ENCODE data around the gene PRKAR1B.

The PRKAR1B gene

GRCh38 chr7:721619-722248, 5.3 kb downstream of the PRKAR1B start:
- DNase-seq: no peak

GRCh38 chr7:716636-717035, 10.4 kb downstream of the PRKAR1B start:
- no peak for DNase-seq

DNA sequence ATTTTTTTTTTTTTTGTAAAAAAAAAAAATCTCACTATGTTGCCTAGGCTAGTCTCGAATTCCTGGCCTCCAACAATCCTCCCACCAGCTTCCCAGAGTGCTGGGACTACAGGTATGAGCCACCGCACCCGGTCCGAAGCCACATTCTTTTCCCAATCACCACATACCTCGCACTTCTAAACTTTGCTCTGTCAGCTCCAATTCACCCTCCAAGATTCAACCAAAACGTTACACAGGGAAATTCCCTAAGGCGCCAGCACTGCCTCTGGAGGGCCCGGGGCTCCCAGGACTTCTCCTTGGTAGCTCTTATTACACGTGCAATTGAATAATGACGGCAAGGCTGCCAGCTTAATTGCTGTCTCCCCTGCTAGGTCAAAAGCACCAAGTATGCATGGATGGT, 10.9 kb downstream of the PRKAR1B start:
- DNase-seq: no peak

DNA sequence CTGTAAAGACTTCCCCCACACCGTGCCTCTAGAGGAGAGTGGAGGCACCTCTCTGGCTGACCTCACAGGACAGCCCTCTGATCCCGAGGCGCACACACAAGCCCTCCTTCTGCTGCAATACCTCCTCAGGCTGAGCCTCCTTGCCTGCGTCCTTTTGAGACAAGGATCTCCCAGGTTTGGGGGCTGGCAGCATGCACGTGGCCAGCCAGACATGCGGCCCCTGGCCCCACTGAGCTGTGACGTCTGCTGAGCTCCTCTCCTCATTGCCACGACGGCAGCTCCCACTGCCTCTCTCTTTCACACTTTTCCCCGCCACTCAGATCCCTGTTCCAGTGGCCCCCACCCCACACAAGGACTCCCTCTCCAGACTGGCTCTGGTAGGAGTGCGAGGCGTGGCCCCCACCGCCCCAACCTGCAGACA, 12.8 kb downstream of the PRKAR1B start:
- DNase-seq: no peak

GRCh38 chr7:713488-714230, 13.4 kb downstream of the PRKAR1B start:
- no peak for DNase-seq

GRCh38 chr7:713139-713457, 14.0 kb downstream of the PRKAR1B start:
- no peak for DNase-seq

- no peak for DNase-seq
Measured at GRCh38 chr7:712381-713138, 14.5 kb downstream of the PRKAR1B start.

DNA sequence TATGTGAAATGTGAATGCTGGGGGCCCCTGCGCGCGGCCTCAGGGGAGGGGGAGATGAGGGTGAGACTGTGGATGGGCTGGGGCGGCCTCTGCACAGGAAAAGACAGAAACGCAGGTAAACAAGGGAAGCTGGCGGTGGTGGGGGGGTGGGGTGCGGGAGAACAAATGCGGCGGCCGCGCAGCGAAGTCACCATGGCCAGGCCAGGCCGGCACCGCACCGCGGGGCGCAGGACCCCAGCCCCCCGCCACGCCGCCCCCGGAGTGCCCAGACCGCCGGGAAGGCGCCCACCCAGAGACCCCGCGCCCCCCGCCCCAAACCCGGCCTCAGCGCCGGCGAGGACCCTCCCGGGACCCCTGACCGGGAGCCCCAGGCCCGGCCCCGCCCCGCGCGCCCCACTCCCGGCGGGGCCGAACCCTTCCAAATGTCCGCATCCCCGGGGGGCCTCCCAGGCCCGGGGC, 15.1 kb downstream of the PRKAR1B start:
- DNase-seq: no peak

DNA sequence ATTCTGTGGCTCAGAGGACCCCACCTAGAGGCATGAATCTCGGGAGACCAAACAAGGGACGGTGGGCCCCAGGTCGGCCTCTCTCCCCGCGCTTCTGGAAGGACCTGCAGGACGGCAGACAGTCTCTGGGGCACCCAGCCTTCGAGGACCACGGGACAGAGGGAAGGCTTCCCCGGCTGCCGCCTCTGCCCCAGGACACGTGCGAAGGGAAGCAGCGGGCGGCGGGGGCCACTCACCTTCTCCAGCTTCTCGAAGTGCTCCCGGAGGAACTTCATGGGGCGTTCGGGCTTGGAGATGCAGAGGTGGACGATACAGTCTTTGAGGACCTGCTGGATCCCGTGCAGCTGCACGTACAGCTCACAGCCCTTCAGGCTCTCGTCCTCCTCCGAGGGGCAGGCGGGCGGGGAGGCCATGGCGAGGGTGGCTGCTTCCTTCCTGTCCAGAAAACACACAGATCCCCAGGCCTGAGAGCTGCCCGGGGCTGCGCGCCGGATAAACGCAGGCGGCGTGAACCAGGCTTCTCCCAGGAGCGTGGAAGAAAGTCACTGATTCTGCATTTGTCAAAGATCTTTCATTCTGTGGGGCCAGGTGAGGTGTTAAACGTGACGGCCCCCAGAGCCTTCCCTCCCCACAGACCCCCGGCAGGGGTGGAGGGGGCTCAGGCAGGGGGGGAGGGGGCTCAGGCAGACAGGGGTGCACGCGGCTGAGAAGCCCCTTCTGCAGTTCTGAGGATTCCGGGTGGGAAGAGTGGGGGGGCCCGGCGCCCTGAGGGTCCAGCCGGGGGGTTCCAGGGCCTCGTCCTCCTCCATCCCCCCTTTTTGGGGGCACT, 15.8 kb downstream of the PRKAR1B start:
- DNase-seq: no peak

GRCh38 chr7:710161-710560, 16.9 kb downstream of the PRKAR1B start:
- DNase-seq: no peak

DNA sequence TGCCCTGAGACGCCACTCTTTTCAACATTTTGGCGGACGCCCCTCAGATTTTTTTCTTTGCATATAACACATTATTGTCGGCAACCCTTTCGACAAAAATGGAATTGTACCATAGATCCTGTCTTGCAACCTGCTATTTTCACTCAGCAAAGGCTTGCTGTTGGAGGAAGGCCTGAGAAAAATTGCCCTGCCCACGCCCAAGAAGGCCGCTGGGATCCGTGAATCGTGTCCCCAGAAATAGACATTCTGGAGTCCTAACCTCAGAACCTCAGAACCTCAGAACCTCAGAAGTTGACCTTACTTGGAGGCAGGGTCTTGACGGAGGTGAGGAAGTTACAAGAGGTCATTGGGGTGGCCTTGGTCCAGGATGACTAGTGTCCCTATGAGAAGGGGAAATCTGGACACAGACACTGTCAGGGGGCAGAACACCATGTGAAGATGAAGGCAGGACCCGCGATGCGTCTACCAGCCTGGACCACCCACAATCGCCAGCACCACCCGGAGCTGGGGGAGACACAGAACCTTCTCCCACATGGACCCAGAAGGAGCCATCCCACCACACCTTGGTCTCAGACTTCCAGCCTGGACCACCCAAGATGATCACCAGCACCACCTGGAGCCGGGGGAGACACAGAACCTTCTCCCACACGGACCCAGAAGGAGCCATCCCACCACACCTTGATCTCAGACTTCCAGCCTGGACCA, 19.6 kb downstream of the PRKAR1B start:
- no peak for DNase-seq

DNA sequence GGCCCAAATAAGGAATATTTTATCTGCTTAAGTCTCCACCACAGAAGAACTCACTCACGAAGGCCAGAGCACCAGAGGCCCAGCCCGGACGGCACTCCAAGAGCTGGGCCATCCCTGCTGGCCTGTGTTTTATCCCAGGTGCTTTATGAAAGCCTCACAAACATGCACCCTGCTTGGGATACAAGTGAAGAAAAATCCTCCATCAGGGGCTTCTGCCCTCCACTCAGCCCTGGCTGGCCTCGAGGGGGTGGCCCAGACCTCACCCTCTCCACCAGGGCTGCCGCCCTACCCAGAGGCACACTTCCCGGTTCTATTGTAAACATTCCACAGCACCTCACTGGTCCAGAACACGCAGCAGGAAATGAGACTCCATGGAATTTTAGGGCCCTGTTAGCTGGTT, 20.4 kb downstream of the PRKAR1B start:
- no peak for DNase-seq

DNA sequence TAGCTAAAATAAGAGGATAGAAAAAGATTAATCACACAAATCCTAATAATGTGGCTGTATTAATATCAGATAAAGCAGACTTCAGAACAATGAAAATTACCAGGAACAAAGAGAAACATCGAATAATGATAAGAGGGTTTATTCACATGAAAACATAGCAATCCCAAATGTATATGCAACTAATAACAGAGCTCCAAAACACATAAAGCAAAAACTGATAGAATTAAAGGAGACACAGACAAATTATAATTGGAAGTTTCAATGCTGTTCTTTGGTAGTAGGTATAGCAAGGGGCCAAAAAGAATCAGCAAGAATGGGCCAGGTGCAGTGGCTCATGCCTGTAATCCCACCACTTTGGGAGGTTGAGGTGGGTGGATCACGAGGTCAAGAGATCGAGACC, 24.0 kb downstream of the PRKAR1B start:
- DNase-seq: no peak

GRCh38 chr7:701086-701671, 25.9 kb downstream of the PRKAR1B start:
- DNase-seq: no peak

GRCh38 chr7:699476-700170, 27.5 kb downstream of the PRKAR1B start:
- DNase-seq: no peak

DNA sequence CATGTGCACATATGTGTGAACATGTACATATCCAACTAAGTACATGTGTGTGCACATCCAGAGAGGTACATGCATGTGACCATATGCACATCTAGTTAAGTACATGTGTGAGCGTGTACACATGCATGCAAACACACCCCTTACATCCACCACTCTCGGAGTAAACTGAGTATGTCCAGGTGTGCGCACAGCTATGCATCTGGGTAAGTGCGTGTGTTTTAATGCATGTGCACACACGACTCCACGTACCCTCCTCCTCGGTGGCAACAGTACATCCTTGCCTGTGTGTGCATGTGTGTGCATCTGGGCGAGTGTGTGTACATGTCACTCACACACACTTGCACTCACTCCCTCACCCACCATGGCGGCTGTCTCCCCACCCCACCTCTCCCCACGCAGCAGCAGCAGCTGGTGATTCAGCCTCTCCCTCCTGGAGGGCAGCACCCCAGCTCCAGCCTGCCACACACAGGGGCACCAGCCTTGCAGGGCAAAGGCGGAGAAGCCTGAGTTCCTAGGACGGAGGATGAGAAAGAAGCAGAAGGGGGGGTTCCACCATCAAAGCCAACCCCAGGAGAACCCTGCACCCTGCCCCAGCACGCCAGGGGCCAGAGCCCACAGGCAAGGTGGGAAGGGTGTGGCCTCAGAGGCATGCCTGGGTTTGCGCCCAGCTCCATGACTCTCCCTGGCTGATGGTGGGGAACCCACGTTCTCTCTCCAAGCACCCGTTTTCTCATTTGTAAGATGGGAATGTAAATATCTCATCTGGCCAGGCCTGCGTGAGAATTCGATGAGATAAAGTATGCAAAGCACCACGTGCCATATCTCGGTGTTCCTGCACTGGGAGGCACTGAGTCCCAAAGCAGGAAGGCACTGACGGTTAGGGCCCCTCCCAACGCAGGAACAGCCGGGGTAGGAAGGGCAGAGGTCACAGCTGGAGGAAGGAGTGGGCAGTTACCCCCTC, 28.3 kb downstream of the PRKAR1B start:
- no peak for DNase-seq

DNA sequence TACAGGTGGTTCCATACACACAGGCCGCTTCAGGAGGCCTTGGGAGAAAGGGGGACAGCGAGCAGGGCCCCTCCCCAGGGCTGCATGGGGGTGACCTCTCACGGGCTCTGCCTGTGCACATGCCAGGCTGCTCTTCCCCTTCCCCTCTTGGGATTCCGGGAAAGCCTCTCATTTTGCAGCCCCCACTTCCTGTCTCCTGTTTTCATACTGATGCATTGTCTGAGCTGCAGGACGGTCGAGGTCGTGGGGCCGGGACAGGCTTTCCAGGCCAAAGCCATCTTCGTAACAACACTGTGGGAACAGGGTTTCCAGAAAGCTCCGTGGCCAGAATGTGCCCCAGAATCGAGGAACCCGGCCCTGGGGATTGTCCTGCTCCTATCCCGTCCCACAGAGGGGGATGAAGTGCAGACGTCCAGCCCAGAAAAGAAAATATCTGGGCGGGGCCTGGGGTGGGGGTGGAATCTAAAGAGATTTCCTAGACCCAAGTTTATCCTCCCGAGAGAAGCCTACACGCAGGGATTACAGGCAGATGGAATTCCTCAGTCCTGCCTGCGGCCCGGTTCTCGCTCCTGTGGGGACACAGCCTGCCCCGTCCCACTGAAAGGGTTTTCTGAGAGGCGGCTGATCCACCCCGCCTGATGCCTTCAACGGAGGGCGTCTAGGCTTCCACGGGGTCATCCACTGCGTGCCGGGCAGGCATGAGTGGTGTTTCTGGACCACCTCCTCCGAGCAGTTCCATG, 30.1 kb downstream of the PRKAR1B start:
- DNase-seq: no peak

DNA sequence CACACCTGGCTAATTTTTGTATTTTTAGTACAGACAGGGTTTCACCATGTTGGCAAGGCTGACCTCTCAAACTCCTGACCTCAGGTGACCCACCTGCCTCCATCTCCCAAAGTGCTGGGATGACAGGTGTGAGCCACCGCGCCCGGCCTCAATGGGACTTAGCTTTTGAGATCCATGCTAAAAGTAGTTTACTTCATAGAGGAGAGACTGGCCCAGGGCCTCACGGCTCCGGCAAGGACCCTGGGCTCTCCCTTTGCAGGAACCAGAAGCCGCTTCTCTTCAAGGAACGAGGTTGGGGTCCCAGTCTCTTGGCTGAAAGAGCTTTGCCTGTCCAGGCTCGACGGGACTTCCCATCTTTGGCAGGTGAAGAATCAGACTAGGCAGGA, 30.7 kb downstream of the PRKAR1B start:
- DNase-seq: no peak

- DNase-seq: no peak
Measured at GRCh38 chr7:693280-693679, 33.8 kb downstream of the PRKAR1B start.
